ENCODE measurements around the gene MTERF4.

GRCh38 chr2:241052677-241053360 is 49.3 kb downstream of the MTERF4 start:
- no peak for TF ChIP-seq GATA2 (IDR thresholded peaks at IDR 0.05; ENCODE audit: low read depth, low read length)
- no peak for TF ChIP-seq GATA3 (IDR thresholded peaks at IDR 0.05; ENCODE audit: low read depth, low read length)
